SK-N-SH (cell line): Measurements from ENCODE around the gene CPED1.

Experiments used
- CHD2 ChIP-seq: fragments of 150-350 bp; IDR thresholded peaks from 2 replicates; pipeline ENCODE4 v1.6.1; 2018; ENCODE audit warnings: low read length; ENCODE audit not compliant: partially characterized antibody
- CTCF ChIP-seq: fragments of 200-600 bp; sonication (generic); IDR thresholded peaks from 2 replicates; pipeline ENCODE4 v1.6.1; 2017; ENCODE audit warnings: antibody characterized with exemption, mild to moderate bottlenecking, moderate library complexity
- ELF1 ChIP-seq: IDR thresholded peaks from 2 replicates; pipeline ENCODE4 v1.4.0; 2012
- EP300 ChIP-seq, 2 experiments: IDR thresholded peaks; 2 replicates each; pipeline versions ENCODE4 v1.4.0 to v1.6.1; 2012; ENCODE audit warnings: borderline replicate concordance in 1 of 2, low read depth in 1 of 2, low read length in 1 of 2
- GABPA ChIP-seq: IDR thresholded peaks from 2 replicates; pipeline ENCODE4 v1.4.0; 2012; ENCODE audit warnings: low read depth, mild to moderate bottlenecking
- SMC3 ChIP-seq: IDR thresholded peaks from 2 replicates; pipeline ENCODE4 v1.6.1; 2012; ENCODE audit warnings: low read depth, low read length, improper control_type of control experiment
- ZBTB33 ChIP-seq: IDR thresholded peaks from 2 replicates; pipeline ENCODE4 v1.4.0; 2012; ENCODE audit warnings: low read depth, borderline replicate concordance

- TF ChIP-seq CTCF (no peak), EP300 (IDR thresholded peaks at IDR 0.05; ENCODE audit: borderline replicate concordance in 1 of 2, low read depth in 1 of 2, low read length in 1 of 2) (no peak), SMC3 (no peak), CHD2 (no peak), GABPA (no peak), ELF1 (no peak), ZBTB33 (no peak)
These were observed 187.3 kb downstream of the CPED1 start for GRCh38 chr7:121175826-121176225.
